HG03280 (cell line): Measurements from ENCODE around the gene KIRREL3.

Source experiments
- ATAC-seq: cut with Tn5 transposase; IDR thresholded peaks from one replicate; pipeline ENCODE4 v1.9.1; 2021; ENCODE audit warnings: mild to moderate bottlenecking, moderate library complexity; ENCODE audit not compliant: unreplicated experiment

The KIRREL3 gene

DNA sequence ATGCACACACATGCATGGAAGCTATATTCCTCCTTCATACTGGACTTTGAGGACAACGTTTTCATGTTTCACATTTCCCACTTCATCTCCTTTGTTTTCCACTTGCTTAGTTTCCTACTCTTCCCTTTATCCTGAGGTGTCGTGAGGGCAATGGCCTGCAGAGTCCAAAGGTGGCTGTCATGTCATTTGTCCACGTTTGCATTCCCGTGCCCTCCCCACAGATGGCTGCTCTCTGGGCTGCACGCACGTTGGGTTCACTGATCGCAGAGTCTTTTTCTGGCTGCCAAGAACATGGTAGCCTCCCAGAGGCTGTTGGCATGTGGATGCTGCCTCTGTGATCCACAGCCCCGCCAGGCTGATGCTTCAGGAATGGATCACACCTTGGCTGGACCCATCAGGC, 389.1 kb downstream of the KIRREL3 start:
- no peak for ATAC-seq

DNA sequence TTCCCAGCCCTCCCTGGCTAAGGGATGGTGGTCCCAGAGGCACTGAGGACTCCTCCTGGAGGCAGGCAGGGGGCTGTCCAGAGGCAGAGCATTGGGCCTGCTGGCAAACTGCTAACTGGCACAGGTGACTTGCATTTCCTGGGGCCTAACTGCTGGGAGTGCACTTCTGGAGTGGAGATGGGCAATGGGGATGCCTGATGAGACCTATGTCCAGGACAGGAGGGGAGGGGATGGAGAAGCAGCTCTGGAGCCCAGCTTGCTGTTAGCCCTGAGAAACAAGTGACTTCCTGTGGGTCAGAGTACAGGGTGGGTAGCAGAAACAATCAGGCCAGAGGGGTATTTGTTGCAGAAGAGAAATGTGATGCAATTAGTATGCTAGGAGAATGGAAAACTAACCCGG, 391.9 kb downstream of the KIRREL3 start:
- ATAC-seq, result no peak

GRCh38 chr11:126607776-126608541, 392.6 kb downstream of the KIRREL3 start:
- no peak for ATAC-seq

GRCh38 chr11:126607374-126607773, 393.2 kb downstream of the KIRREL3 start:
- no peak for ATAC-seq

- ATAC-seq, result no peak
Measured at GRCh38 chr11:126606484-126606883, 394.1 kb downstream of the KIRREL3 start.

DNA sequence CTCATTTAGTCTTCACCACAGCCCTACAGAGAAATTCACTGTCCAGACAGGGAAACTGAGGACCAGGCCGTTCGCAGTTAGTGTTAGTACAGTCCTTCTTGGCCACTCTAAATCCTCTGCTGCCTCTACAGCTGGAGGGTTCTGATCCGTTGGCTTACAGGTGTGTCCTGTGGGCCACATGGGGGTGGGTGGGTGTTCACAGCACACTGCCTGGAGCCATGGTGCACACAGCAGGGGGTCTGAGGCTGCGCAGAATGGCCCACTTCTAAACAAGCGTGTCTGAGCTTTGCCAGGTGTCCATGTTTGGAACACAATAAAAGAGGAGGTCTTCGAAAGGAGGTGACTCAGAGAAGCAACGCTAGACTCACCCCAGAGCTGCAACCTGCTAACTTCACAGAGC, 396.1 kb downstream of the KIRREL3 start:
- ATAC-seq, result no peak

- no peak for ATAC-seq
Measured at GRCh38 chr11:126603486-126603885, 397.1 kb downstream of the KIRREL3 start.

GRCh38 chr11:126602993-126603392, 397.6 kb downstream of the KIRREL3 start:
- ATAC-seq, result no peak

DNA sequence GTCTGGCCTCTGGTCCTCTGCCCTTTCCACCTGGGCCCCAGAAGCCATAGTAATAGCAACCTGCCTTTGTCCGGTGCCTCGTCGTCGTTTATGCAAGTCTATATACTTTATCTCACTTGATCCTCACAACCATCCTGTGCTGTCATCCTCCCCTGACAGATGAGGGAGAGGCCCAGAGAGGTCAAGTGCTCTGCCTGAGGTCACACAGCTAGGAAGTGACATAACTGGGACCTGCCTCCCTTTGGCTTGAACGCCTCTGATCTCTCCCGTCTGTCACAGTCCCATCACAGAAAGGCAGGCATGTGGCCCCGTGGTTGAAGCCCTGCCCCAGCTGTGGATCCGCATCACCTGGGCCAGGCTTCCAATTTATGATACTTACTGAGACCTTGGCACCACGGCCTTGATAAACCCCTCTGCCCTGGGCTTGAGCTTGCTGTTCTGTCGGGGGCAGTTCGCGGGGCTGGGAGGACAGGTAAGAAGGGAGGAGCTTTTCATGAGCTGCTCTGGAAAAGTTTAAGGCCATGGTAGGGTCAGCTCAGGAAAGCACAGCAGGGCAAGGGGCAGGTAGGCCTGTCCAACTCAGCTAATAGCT, 398.1 kb downstream of the KIRREL3 start:
- ATAC-seq, result no peak

DNA sequence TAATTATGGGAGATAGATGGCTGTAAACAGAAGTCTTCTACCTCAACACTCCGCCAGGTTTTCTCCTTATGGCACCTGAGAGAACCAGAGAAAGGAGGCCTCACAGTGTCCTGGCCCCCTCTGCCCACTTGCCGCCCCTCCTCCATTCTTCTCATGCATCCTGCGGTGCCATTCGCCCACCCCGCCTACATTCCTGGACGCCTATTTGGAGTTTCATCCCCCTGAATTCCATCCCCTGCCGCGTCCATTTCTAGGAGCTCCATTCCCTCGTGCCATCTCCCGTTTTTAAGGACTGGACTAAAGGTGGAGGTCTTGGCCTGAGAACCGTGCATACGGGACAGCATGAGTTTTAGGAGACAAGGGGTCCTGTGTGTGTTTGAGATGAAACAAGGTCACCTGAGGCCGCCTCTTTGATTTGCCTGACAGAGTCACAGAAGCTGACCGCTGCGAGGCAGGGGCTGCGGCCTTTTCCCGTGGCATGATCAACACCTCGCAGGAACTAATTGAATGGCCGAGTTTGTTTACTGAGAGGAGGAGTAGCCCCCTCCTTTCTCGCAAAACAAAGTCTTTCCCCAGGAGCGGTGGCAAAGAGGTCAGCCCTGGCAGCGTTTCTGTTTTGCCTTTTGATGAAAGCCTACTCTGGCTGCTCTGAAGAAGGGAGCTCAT, 398.9 kb downstream of the KIRREL3 start:
- no peak for ATAC-seq

- no peak for ATAC-seq
Measured at GRCh38 chr11:126601136-126601535, 399.4 kb downstream of the KIRREL3 start.

DNA sequence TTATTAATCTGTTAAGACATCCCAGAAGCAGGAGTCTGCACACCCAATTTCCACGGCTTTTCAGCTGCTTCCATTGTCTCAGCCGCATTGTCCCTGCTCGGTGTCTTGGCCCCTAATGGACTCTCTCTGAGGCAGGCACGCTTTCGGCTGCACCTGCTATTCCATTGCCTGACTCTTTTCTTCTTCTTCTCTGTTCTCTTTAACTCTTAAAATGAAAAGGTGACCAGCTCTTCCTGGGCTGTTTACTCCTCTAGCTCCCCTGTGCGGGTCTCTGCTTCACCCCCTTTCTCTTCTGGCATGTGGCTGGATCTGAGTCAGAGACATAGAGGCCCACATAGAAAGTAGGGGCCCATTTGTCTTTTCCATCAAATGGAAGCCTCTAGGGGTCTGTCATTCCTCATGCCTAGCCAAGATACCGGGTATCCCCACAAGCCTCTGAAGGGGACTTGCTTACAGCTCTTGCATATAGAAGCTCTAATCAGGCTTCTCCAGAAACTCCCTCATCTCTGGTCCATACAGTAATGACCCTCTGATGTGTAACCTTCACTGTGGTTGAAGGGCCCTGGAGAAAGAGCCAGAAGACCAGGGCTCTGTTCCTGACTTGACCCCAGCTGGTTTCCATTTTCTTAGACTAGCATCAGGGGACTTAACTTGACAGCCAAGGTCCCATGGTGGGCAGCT, 401.2 kb downstream of the KIRREL3 start:
- no peak for ATAC-seq

DNA sequence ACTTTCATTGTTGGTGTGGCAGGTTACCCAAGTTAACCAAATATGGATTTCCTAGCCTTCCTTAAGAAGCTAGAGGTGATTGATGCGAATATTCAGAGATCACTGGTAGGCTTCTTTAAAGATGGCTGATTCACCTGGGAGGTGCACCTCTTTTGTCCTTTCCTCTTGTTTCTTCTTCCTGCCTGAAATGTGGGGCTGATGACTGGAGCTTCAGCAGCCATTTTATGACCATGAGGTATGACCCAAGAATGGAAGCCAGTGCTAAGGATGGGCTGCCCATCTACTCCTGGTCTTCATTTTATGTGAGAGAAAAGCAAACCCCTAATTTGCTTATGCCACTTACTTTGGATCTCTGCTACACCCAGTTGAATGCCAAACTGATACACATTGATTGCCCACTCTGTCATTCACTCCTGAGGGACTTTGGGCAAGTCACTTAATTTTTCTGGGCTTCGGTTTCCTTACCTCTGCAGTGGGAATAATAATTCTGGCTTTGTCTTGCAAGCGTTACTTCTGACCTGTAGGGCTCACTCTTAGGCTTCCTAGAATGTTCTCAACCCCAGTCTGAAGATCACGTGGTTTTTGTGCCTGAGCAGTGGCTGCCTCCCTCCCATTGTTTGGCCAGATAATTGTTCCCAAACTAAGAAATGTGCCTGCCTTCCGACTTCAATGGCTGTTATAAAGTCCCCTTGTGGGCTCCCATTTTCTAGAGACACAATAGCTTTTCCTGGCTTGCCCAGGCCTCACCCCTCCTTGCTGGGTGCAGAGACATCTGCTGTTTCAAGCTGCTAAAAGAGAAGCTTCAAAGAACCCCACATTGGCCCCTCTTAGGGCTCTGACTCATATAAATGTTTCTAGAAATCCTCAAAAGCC, 402.0 kb downstream of the KIRREL3 start:
- no peak for ATAC-seq

DNA sequence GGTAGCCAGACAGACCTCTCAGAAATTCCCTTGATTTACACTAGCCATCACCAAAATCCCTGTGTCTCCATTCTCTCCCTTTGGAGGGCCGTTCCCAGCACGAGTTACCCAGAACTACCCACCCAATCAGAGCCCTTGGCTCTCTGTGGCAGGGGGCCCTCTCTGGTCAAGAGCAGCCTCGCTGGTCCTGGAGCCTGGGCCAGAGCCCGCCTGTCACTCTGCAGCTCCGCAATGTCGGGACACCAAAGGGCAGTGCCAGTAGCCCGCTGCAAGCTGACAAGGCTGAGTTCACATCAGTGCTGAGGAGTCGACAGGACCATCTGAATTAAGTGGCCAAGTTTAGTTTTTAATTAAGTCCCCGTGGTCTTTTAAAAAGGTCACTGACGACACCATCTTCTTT, 403.5 kb downstream of the KIRREL3 start:
- no peak for ATAC-seq

DNA sequence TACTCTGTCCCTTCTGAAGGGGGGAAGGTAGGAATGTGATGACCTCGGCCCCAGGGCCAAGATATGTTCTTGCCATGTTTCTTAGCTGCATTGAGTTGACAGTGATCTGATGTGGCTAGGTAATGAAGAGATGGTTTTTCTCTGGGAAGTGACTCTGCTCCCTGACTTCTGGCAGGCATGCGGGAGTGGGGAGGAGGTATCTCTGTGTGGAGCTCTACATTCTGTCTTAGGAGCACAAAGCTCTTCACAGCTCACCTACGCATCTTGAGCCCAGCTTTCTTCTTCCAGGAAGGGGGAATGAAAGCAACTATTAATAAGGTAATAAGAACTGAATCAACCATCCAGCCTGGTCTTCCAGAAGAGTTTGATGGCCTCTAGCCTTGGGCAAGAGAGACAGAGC, 404.1 kb downstream of the KIRREL3 start:
- ATAC-seq, result no peak

DNA sequence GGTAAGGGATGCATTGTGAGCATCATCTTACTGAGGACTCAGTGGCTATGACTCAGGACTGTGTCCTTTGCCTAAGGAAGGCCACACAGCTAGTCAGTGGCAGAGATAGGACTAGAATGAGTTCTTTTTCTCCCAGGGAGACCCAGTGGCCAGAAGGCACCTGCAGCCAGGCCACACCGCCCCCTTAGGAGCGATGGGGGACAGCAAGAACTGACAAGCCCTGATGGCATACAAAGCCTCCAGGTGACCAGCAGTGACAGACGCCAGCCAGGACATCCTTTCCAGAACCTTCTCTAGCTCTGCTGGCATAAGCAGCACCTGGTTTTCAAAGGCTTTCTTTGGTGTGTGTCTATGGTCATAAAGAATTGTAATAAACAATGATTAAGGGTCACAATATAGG, 405.0 kb downstream of the KIRREL3 start:
- ATAC-seq, result no peak

GRCh38 chr11:126594921-126595367, 405.6 kb downstream of the KIRREL3 start:
- ATAC-seq, result no peak

DNA sequence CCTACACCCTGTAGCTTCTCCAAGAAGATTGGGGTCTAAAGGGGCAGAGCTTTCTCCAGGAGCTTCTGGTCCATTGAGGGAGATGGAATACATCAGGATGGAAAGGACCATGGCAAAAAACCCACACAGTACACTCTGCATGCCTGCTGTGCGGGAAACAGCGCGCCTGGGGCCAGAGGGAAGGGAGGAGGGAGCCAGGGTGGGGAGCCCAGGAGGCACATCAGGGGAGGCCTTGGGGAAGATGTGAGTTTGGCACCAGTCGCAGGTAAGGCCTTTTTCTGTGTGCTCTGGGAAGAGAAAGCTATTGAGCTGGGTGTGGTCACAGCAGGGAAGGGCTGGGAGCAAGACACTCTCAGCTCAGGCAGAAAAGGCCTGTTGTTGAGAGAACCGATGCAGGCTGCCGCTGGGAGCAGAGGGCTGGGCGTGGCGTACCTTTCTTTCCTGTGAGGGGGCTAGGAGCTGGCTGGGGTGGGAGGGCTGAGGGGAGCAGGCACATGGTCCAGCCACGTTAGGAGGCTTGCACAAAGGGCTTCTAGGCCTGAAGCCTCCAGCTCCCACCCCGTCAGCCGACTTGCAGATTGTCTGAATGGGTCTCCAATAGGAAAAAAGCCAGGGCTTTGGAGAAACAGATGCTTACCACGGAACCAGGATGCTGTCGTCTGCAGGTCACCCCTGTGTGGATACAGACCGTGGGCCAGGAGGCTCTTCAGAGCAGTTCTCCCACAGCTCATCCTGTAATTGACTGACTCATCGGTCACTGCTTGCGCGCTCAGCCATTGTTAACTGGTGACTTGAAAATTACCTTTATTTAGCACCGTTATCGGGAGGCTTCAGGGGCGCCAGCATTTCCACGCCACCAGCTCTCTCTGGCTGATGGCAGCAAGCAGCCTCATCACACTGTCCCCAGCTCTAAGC, 407.8 kb downstream of the KIRREL3 start:
- no peak for ATAC-seq

GRCh38 chr11:126591966-126592489, 408.5 kb downstream of the KIRREL3 start:
- no peak for ATAC-seq
